ENCODE data around the gene TBCB. TPM values are rescaled to one million over a fixed set of nuclear protein-coding genes. Genes with fewer than 3 reads are reported as not detected.

The TBCB gene
- total RNA-seq, 4 donors from 2014 or later, result 183 to 254 (median 225) TPM

- Histone ChIP-seq H3K4me1 (peaks cover 0 to 7% (median 0%) of the 10 kb centered on the region in 4 donors), H3K9me3 (no peaks in the 10 kb centered on the region), H3K27ac (no peak overlapping the region), H3K27me3 (no peaks in the 10 kb centered on the region), H3K36me3 (peaks cover 0 to 54% (median 0%) of the 10 kb centered on the region in 3 donors), H3K4me3 (no peak overlapping the region)
- no peak for TF ChIP-seq POLR2A (IDR thresholded peaks at IDR 0.05)
- no peak for TF ChIP-seq EP300 (IDR thresholded peaks at IDR 0.05)
- TF ChIP-seq, protein P1, sequence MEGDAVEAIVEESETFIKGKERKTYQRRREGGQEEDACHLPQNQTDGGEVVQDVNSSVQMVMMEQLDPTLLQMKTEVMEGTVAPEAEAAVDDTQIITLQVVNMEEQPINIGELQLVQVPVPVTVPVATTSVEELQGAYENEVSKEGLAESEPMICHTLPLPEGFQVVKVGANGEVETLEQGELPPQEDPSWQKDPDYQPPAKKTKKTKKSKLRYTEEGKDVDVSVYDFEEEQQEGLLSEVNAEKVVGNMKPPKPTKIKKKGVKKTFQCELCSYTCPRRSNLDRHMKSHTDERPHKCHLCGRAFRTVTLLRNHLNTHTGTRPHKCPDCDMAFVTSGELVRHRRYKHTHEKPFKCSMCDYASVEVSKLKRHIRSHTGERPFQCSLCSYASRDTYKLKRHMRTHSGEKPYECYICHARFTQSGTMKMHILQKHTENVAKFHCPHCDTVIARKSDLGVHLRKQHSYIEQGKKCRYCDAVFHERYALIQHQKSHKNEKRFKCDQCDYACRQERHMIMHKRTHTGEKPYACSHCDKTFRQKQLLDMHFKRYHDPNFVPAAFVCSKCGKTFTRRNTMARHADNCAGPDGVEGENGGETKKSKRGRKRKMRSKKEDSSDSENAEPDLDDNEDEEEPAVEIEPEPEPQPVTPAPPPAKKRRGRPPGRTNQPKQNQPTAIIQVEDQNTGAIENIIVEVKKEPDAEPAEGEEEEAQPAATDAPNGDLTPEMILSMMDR (IDR thresholded peaks at IDR 0.05), result no peak
- 93 to 96% methylated on average over 16 to 20 of the region's 24 CpGs for WGBS, 2 donors
- DNase-seq (ENCODE audit: low spot score in 2 of 2), result no peak
Measured at GRCh38 chr19:36103040-36103626, 12.1 kb upstream of the TBCB start.

DNA sequence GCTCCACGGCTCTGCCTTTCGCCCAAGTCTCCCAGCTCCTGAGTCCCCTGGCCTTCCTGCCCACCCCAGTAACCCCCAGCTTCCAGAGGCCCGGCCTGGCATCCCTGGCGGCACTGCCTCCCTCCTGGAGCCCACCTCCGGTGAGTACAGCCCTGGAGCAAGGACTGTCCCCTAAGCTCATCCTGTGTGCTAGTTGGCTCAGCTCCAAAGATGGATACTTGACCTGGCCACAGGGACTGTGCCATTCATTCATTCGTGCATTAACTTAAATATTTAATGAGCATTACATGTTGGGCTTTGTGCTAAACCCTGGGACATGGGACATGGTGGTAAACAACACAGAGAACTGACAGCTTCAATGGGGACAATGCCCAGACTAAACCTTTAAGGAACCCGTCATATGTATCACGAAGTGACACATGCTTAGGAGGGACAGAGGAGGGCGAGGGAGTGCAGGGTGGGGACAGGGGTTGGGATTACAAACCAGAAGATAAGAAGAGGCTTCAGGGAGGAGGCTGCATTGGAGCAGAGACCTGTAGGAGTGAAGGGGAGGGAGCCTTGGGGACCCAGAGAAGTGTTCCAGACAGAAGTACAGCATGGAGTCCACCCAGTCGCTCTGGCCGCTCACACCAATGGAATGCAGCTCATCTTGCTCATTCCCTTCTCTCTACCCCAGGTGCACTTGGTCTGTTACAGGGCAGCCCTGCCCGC is 11.3 kb upstream of the TBCB start:
- WGBS, 2 donors, result 91 to 95% methylated on average over 12 of the region's 12 CpGs
- no peak overlapping the region for H3K4me3 ChIP-seq
- H3K36me3 ChIP-seq, result peaks cover 0 to 63% (median 0%) of the 10 kb centered on the region in 3 donors
- DNase-seq (ENCODE audit: low spot score in 2 of 2), result no peak
- H3K27me3 ChIP-seq, result no peaks in the 10 kb centered on the region
- peaks cover 0 to 7% (median 0%) of the 10 kb centered on the region in 4 donors for H3K4me1 ChIP-seq
- no peaks in the 10 kb centered on the region for H3K9me3 ChIP-seq
- H3K27ac ChIP-seq, result no peak overlapping the region
- TF ChIP-seq EP300 (IDR thresholded peaks at IDR 0.05), result no peak
- TF ChIP-seq, protein P1 (IDR thresholded peaks at IDR 0.05), result no peak
- no peak for TF ChIP-seq POLR2A (IDR thresholded peaks at IDR 0.05)

- 79 to 89% methylated on average over 6 of the region's 6 CpGs for WGBS, 2 donors
- no peak overlapping the region for H3K4me3 ChIP-seq
- TF ChIP-seq EP300 (IDR thresholded peaks at IDR 0.05) (no peak), POLR2A (IDR thresholded peaks at IDR 0.05) (no peak)
- TF ChIP-seq, protein P1 (IDR thresholded peaks at IDR 0.05), result no peak
- no peaks in the 10 kb centered on the region for H3K9me3 ChIP-seq
- no peak overlapping the region for H3K27ac ChIP-seq
- H3K27me3 ChIP-seq, result no peaks in the 10 kb centered on the region
- H3K4me1 ChIP-seq, result no peaks in the 10 kb centered on the region
- peaks cover 0 to 87% (median 0%) of the 10 kb centered on the region in 3 donors for H3K36me3 ChIP-seq
- DNase-seq (ENCODE audit: low spot score in 2 of 2), result no peak
Measured at GRCh38 chr19:36106441-36106840, 8.8 kb upstream of the TBCB start.

DNA sequence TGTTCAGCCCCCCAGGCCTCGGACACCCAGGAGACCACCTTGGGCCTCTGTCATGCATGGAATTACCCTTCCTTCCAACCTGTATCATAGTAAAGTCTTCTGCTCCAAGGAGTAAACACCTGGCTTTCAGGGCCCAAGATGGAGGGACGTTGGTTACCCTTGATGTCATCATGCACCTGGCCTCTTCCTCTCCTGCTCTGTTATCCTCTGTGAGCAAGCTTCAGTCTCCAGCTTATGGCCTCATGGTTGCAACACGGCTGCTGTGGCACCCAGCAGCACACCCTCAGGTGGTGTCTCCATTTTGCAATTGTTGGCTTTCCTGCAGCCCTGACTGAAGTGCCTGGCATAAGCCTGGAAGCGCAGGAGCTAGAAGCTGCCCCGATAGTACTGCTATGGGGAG is 8.3 kb upstream of the TBCB start:
- no peak for DNase-seq (ENCODE audit: low spot score in 2 of 2)
- H3K4me1 ChIP-seq, result no peaks in the 10 kb centered on the region
- no peaks in the 10 kb centered on the region for H3K27me3 ChIP-seq
- no peaks in the 10 kb centered on the region for H3K9me3 ChIP-seq
- no peak overlapping the region for H3K4me3 ChIP-seq
- TF ChIP-seq, protein P1 (IDR thresholded peaks at IDR 0.05), result no peak
- TF ChIP-seq POLR2A (IDR thresholded peaks at IDR 0.05) (no peak), EP300 (IDR thresholded peaks at IDR 0.05) (no peak)
- WGBS, 2 donors, result 95 to 96% methylated on average over 5 of the region's 5 CpGs
- peaks cover 0 to 93% (median 0%) of the 10 kb centered on the region in 3 donors for H3K36me3 ChIP-seq
- H3K27ac ChIP-seq, result no peak overlapping the region

DNA sequence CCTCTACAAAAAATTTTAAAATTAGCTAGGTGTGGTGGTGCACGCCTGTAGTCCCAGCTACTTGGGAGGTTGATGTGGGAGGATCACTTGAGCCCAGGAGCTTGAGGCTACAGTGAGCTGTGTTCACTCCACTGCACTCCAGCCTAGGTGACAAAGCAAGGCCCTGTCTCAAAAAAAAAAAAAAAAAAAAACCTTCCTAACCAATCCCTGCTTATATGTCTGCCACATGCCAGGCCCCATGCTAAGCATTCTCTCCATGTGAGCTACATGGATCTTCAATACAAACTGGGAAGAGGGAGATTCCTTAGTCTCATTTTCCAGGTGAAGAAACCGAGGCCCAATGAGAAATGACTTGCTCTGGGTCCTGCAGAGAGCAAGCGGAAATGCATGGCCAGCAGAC is 6.6 kb upstream of the TBCB start:
- no peak for DNase-seq (ENCODE audit: low spot score in 2 of 2)
- no peaks in the 10 kb centered on the region for H3K27me3 ChIP-seq
- H3K4me1 ChIP-seq, result peaks cover 0 to 13% (median 5%) of the 10 kb centered on the region in 4 donors
- no peaks in the 10 kb centered on the region for H3K9me3 ChIP-seq
- no peak overlapping the region for H3K4me3 ChIP-seq
- peaks cover 0 to 95% (median 3%) of the 10 kb centered on the region in 3 donors for H3K36me3 ChIP-seq
- H3K27ac ChIP-seq, result no peak overlapping the region
- 85 to 95% methylated on average over 3 of the region's 3 CpGs for WGBS, 2 donors
- TF ChIP-seq, protein P1 (IDR thresholded peaks at IDR 0.05), result no peak
- TF ChIP-seq EP300 (IDR thresholded peaks at IDR 0.05), result no peak
- no peak for TF ChIP-seq POLR2A (IDR thresholded peaks at IDR 0.05)

Data from tibial nerve (tissue), 4 donors.